ENCODE measurements around the gene ANKRD50. TPM values are rescaled to one million over a fixed set of nuclear protein-coding genes. Genes with fewer than 3 reads are reported as not detected.

ANKRD50 gene
- total and polyA plus RNA-seq, 2 of the 13 experiments (the other 11 are each of a cell fraction or from before 2014, with no cell fraction given) = 2.4 to 4.4 TPM

- no peak for TF ChIP-seq ATF6 (CRISPR knock-in tag; conservative IDR thresholded peaks at IDR 0.05)
- TF ChIP-seq ZFP37 (CRISPR knock-in tag; IDR thresholded peaks at IDR 0.05; ENCODE audit: borderline replicate concordance) = no peak
- no peak for TF ChIP-seq FOXA1 (IDR thresholded peaks at IDR 0.05)
- TF ChIP-seq FOXA1 (CRISPR knock-in tag; IDR thresholded peaks at IDR 0.05) = no peak
- no peak for TF ChIP-seq MLX (CRISPR knock-in tag; IDR thresholded peaks at IDR 0.05)
- TF ChIP-seq EZH2 (conservative IDR thresholded peaks at IDR 0.05; ENCODE audit: low read depth, low read length) = no peak
- TF ChIP-seq ZNF589 (CRISPR knock-in tag; conservative IDR thresholded peaks at IDR 0.05) = no peak
- no peak for TF ChIP-seq ZNF678 (CRISPR knock-in tag; IDR thresholded peaks at IDR 0.05)
- TF ChIP-seq TCF12 (IDR thresholded peaks at IDR 0.05) = no peak
- no peak for TF ChIP-seq TCF12 (CRISPR knock-in tag; IDR thresholded peaks at IDR 0.05)
- TF ChIP-seq MTF1 (CRISPR knock-in tag; IDR thresholded peaks at IDR 0.05) = no peak
- TF ChIP-seq THAP11 (CRISPR knock-in tag; IDR thresholded peaks at IDR 0.05) = no peak
- TF ChIP-seq ZNF574 (CRISPR knock-in tag; IDR thresholded peaks at IDR 0.05) = no peak
- TF ChIP-seq ZNF891 (CRISPR knock-in tag; IDR thresholded peaks at IDR 0.05) = peak; percentile 68; the same call in 1 of the 2 replicates
- no peak for TF ChIP-seq POLR2AphosphoS2 (IDR thresholded peaks at IDR 0.05; ENCODE audit: low read depth, low read length)
- TF ChIP-seq ATF3 (CRISPR knock-in tag; IDR thresholded peaks at IDR 0.05) = no peak
- no peak for TF ChIP-seq ZNF839 (CRISPR knock-in tag; IDR thresholded peaks at IDR 0.05; ENCODE audit: borderline replicate concordance)
- no peak for TF ChIP-seq MAFK (conservative IDR thresholded peaks at IDR 0.05 in 1 of 2, IDR thresholded peaks at IDR 0.05 in 1 of 2; ENCODE audit: low read length in 2 of 2)
- no peak for TF ChIP-seq IRF2 (CRISPR knock-in tag; IDR thresholded peaks at IDR 0.05)
- no peak for TF ChIP-seq CENPT (CRISPR knock-in tag; IDR thresholded peaks at IDR 0.05; ENCODE audit: low read depth)
- no peak for TF ChIP-seq SIX1 (CRISPR knock-in tag; IDR thresholded peaks at IDR 0.05; ENCODE audit: borderline replicate concordance)
- TF ChIP-seq MAZ (IDR thresholded peaks at IDR 0.05; ENCODE audit: borderline replicate concordance, low read depth, low read length) = no peak
- TF ChIP-seq MAZ (CRISPR knock-in tag; IDR thresholded peaks at IDR 0.05; ENCODE audit: low read depth) = peak; percentile 43; the same call in 1 of the 2 replicates
- TF ChIP-seq ZNF775 (CRISPR knock-in tag; IDR thresholded peaks at IDR 0.05; ENCODE audit: borderline replicate concordance) = no peak
- peak; percentile 69; the same call in 1 of the 2 replicates for TF ChIP-seq MAX (IDR thresholded peaks at IDR 0.05)
- TF ChIP-seq ZSCAN21 (CRISPR knock-in tag; IDR thresholded peaks at IDR 0.05; ENCODE audit: borderline replicate concordance) = 0 out of 2 replicates have a peak, but pooled peaks have one; percentile 57
Observed at GRCh38 chr4:124711471-124712371, 811 bp downstream of the ANKRD50 start (continued).
